Body of pancreas (tissue), 4 donors: ENCODE data around the gene STRIP1.

ENCODE experiments used
- CTCF ChIP-seq, 7 experiments: fragments of 450-650 bp in 4 of 7; fragments of 200-600 bp in 3 of 7; sonication (generic) in 3 of 7; IDR thresholded peaks; one replicate each; pipeline ENCODE4 v1.5.1; 2016 to 2019; ENCODE audit warnings: antibody characterized with exemption in 7 of 7
- POLR2A ChIP-seq, 3 donors: fragments of 450-650 bp; IDR thresholded peaks; one replicate each; pipeline ENCODE4 v1.6.1; 2016; ENCODE audit warnings: antibody characterized with exemption in 3 of 3, mild to moderate bottlenecking in 2 of 3

GRCh38 chr1:110082477-110082876 is 48.1 kb downstream of the STRIP1 start:
- TF ChIP-seq POLR2A (IDR thresholded peaks at IDR 0.05) (no peak), CTCF (IDR thresholded peaks at IDR 0.05) (no peak)
